ENCODE results near the gene FBXW8.

The FBXW8 gene

GRCh38 chr12:117014342-117014887 is 103.7 kb downstream of the FBXW8 start:
- no peak overlapping the region for H3K4me3 ChIP-seq (ENCODE audit: control insufficient read depth, low read depth, low read length)
- DNase-seq (ENCODE audit: low read depth) = no peak
- TF ChIP-seq CTCF (IDR thresholded peaks at IDR 0.05; ENCODE audit: control insufficient read depth, insufficient read depth, low read depth, low read length, missing control alignments) = no peak

- no peak for TF ChIP-seq CTCF (IDR thresholded peaks at IDR 0.05; ENCODE audit: control insufficient read depth, insufficient read depth, low read depth, low read length, missing control alignments)
- H3K4me3 ChIP-seq (ENCODE audit: control insufficient read depth, low read depth, low read length) = no peak overlapping the region
- no peak for DNase-seq (ENCODE audit: low read depth)
Measured at GRCh38 chr12:117015811-117016210, 105.1 kb downstream of the FBXW8 start.

- no peak for TF ChIP-seq CTCF (IDR thresholded peaks at IDR 0.05; ENCODE audit: control insufficient read depth, insufficient read depth, low read depth, low read length, missing control alignments)
- DNase-seq (ENCODE audit: low read depth) = no peak
- no peak overlapping the region for H3K4me3 ChIP-seq (ENCODE audit: control insufficient read depth, low read depth, low read length)
Measured at GRCh38 chr12:117017807-117018206, 107.1 kb downstream of the FBXW8 start.

- TF ChIP-seq CTCF (IDR thresholded peaks at IDR 0.05; ENCODE audit: control insufficient read depth, insufficient read depth, low read depth, low read length, missing control alignments) = no peak
- DNase-seq (ENCODE audit: low read depth) = no peak
- no peak overlapping the region for H3K4me3 ChIP-seq (ENCODE audit: control insufficient read depth, low read depth, low read length)
Measured at GRCh38 chr12:117018276-117018675, 107.5 kb downstream of the FBXW8 start.

GRCh38 chr12:117018685-117019084 is 107.9 kb downstream of the FBXW8 start:
- no peak for DNase-seq (ENCODE audit: low read depth)
- TF ChIP-seq CTCF (IDR thresholded peaks at IDR 0.05; ENCODE audit: control insufficient read depth, insufficient read depth, low read depth, low read length, missing control alignments) = no peak
- H3K4me3 ChIP-seq (ENCODE audit: control insufficient read depth, low read depth, low read length) = no peak overlapping the region

- TF ChIP-seq CTCF (IDR thresholded peaks at IDR 0.05; ENCODE audit: control insufficient read depth, insufficient read depth, low read depth, low read length, missing control alignments) = no peak
- H3K4me3 ChIP-seq (ENCODE audit: control insufficient read depth, low read depth, low read length) = no peak overlapping the region
- DNase-seq (ENCODE audit: low read depth) = no peak
Measured at GRCh38 chr12:117019866-117020265, 109.1 kb downstream of the FBXW8 start.
